Measurements from ENCODE around the gene NEDD4.
"Not testable (repeated sequence)": the region's sequence is repeated elsewhere in the genome, so short reads cannot be mapped to it uniquely, and the experiment has no call there.

Gene NEDD4

DNA sequence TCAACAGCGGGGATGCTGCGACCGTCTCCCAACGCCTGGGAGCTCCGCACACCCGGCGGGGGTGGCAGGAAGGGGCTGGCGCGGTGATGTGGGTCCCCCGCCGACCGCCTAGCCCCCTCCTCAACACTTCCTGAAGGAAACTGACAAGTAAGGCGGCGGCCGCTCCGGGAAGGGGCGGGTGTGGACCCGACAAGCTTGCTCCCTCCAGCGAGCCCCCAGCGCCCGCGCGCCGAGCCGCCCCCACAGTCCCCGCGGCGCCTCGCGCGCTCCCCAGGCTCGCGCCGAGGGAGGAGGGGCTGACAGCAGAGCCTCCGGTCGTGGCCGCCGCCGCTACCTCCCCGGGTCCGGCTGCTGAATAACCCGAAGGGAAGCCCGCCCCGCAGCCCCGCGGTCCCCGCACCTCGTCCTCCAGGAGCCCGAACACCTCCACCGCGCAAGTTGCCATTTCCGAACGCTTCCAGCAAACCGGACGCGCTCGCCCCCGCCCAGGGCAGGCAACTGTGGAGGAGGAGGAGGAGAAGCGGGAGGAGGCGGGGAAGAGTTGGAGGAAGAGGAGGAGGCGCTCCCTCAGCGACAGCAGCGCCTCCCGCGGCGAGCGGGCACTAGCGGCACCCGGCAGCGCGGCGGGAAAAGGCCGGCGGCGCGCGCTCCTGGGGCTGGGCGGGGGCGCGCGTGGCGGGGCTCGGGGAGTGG, at the start of gene NEDD4:
NEDD4 (minus strand) TSS at position 502 of the 693 bp plus-strand sequence; CDS start at position 445, 57 bp downstream.
- DNase-seq (ENCODE audit: low spot score): peak; percentile 86

DNA sequence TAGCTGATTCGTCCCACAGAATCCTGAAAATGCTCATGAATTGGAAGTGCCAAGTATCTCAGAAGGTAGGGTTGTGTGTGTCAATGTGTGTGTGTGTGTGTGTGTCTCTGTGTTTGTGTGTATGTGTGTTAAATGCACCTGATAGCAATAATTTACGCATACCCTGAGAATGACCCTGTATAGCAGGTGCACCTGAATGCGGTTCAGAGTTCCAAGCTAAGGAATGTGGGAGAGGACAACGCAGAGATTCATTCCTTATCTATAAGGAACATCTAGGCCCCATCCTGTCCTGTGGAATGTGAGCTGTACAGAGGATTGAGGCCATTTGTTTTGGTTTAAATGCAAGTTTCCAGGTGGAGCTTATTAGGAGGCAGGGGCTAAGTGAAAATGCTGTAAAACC, 49.1 kb upstream of the NEDD4 start:
- no peak for DNase-seq (ENCODE audit: low spot score)

DNA sequence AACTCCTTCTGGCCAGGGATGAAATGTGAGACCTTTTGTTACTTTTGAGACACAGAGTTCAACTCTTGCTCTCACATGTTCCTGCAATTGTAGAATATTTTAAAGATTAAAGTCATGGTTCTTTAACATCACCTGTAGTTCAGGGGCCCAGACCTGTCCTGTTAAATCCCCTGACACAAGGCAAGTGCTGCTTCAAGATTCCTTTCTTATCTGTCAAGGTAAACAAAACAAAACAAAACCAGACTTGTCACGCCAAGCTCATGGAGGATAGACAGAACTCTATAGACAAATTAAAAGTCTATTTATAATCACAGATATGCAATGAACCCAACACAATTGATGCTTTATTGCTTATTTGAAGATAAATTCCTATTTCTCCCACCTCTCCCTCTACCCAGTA, 48.6 kb upstream of the NEDD4 start:
- DNase-seq (ENCODE audit: low spot score): no peak

DNA sequence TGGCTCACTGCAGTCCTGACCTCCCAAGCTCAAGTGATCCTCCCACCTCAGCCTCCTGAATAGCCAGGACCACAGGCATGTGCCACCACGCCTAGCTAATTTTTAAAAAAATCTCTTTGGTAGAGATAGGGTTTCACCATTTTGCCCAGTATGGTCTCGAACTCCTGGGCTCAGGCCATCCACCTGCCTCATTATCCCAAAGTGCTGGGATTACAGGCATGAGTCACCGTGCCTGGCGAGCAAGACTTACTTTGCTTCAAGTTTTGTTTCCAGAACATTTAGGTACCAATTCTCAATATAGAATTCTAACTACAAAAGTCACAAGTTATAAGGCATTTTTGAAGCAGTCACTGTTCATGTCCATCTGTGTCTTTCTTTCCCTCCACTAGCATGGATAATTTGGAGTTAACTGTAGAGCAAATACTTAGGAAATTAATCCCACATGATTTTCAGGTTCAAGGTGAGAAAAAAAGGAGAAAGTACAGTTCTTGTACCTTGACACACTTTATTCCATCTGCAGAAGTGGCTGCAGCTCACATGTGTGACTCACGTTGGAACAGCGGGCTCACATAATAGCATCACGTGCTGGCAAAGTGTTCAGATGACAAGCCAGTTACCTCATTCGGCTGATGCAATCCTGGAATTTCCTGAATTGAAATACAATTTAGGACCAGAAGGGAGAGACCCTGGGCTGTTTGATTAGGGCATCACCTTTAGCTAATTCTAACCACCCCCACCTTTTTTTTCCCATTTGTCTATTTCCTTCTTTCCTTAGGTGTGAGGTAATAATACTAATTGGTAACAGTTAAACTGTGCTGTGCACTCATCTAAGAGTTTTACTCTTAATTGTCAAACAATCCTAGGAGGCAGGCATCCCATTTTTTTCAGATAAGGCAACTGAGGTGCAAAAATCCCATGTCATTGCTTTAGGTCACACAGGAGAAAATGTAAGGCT, 46.9 kb upstream of the NEDD4 start:
- no peak for DNase-seq (ENCODE audit: low spot score)

DNA sequence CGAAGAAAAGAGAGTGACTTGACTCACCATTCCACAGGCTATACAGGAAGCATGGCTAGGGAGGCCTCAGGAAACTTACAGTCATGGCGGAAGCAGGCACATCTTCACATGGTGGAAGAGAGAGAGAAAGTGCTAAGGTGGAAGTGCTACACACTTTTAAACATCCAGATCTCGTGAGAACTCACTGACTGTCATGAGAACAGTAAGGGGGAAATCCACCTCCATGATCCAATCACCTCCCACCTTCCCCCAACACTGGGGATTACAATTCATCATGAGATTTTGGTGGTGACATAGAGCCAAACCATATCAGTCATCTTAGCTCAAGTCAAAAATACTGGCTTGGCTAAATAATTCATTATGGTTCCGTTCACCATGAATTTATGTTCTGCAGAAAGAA, 45.3 kb upstream of the NEDD4 start:
- no peak for DNase-seq (ENCODE audit: low spot score)

DNA sequence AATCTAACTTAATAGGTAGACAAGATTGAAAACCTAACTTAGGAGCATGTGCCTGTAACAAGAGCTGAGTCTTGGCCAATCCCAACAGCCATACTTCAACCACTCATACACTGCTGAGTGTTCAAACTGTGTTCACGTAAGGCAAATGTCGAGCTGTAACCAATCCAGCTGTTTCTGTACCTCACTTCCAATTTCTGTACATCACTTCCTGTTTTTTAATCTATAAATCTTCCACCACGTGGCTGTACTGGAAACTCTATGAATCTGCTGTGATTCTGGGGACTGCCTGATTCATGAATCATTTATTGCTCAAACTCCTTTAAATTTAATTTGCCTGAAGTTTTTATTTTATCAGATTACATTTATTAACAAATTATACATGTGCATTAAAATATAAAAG, 44.6 kb upstream of the NEDD4 start:
- no peak for DNase-seq (ENCODE audit: low spot score)

DNA sequence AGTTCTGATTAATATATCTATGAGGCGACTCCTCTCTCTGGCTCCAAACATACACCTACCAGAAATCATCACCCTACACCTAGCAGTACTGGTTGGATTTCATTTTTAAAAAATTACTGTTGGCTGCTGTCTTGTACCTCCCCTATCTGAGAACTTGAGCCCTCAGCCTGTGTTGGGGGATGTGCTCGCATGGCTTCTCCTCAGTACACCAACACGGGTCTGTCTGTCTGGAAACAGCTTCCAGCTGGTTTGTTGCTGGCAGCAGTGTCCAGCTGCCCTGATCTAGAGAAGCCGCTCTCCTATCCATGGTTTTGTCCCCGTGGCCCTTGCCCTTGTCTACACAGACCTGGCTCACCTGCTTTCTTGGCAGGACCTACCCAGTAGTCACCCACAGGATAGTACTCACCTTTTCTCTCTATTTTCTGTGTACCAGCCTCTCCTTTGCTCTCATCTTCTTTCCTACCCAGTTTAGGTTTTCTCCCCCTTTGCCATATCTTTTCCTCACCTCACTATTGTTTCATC, 43.2 kb upstream of the NEDD4 start:
- no peak for DNase-seq (ENCODE audit: low spot score)

DNA sequence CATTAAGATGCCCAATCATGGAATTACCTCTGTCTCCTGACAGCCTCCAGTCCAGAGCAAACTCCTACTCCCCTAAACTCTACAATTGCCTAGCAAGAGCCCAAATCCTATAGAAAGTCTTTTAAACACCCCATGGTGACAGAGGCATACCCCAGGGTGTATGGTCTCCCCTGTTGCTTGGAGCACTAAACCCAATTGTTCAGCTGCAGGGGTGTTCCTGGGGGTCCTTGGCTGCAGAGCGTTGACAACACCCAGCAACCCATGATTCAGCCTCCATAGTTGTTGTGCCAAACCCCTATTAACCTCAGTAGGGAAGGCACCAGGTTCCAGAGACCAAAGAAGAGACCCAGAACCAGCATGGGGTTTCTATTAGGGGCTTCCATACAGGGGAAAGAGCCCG, 41.8 kb upstream of the NEDD4 start:
- no peak for DNase-seq (ENCODE audit: low spot score)

DNA sequence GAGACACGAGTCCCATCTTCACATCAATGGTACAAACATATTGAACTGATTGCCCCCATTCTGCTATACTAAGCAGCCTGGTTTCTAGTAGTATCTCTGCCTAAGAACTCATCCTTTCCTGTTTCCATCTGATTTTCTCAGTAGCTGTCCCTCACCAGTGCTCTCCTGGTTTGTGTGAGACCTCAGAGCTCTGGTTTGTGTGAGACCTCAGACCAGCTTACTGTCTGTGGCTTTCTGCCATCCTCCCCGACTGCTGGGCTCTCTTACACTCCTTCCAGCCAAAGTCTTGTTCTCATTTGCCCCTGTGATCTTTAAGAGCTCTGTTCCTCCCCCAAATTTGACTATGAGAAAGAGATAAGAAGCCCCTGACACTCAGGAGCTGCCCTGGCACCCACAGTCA, 41.1 kb upstream of the NEDD4 start:
- DNase-seq (ENCODE audit: low spot score): no peak

DNA sequence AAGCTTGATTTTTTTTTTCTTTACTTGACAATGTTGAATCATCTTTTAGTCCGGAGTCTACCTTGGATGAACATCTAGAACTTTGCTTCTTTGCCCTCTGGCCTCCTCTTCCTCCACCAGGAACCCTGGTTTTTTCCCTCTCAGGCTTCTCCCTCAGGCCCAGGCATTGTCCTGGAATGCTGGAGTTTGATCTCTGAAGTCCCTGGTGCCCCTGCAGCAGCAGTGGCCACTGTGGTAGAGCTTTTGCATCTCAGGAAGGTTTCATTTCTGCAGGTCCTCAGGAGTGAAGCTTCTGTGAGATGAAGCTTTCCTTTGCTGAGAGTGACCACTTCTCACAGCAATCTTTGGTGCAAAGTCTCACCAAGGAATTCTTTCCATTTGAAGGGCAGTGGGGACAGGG, 39.0 kb upstream of the NEDD4 start:
- no peak for DNase-seq (ENCODE audit: low spot score)

DNA sequence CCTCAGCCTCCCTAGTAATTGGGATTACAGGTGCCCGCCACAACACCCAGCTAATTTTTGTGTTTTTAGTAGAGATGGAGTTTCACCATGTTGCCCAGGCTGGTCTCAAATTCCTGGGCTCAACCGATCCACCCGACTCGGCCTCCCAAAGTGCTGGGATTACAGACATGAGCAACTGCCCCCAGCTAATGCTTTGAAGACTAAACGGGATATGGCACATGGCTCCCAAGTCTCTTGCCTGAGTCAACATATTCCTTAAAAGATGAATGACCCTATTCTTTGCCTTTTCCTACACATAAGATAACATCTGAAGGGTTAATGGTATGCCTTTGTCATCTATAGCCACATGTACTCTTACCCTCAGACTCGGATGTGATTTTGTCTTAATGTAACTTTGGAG, 38.4 kb upstream of the NEDD4 start:
- DNase-seq (ENCODE audit: low spot score): no peak

DNA sequence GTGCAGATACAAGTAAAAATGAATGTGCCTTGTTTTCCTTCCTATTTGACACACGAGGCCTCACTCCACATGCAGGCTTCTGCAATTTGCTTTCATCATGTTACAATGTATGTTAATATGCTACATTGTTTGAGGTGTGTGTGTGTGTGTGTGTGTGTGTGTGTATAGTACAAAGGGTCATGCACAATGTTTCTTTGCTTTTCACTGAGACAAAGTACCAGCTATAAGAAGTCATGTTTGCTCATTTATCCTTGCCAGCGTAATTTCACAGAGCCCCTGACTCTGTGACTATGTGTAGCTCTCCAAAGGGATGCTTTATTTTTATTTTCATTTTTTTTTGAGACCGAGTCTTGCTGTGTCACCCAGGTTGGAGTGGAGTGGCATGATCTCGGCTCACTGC, 38.0 kb upstream of the NEDD4 start:
- no peak for DNase-seq (ENCODE audit: low spot score)

DNA sequence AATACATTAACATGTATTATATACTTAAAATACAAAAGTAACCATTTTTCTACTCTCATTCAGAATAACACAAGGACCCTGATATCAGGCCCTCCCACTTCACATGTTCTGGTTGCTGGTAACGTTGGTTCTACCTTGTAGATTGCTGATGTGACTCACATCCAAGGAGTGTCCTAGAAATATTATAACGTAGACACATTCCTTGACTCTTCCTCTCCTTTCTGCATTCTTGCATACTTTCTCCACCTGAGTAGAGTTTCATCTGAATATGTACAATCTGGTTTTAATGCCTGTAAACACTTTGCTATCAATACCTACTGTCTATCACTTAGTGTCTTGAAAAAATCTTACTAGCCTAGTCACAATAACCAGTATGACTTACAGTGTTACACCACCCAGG, 35.0 kb upstream of the NEDD4 start:
- no peak for DNase-seq (ENCODE audit: low spot score)

DNA sequence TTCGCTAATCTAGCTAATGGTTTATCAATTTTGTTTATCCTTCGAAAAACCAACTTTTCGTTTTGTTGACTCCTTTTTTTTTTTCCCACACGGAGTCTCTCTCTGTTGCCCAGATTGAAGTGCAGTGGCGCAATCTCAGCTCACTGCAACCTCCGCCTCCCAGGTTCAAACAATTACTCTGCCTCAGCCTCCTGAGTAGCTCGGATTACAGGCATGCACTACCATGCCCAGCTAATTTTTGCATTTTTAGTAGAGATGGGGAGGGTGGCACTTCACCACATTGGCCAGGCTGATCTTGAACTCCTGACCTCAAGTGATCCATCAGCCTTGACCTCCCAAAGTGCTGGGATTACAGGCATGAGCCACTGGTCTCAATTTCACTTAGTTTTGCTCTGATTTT, 29.7 kb upstream of the NEDD4 start:
- DNase-seq (ENCODE audit: low spot score): not testable (repeated sequence)

DNA sequence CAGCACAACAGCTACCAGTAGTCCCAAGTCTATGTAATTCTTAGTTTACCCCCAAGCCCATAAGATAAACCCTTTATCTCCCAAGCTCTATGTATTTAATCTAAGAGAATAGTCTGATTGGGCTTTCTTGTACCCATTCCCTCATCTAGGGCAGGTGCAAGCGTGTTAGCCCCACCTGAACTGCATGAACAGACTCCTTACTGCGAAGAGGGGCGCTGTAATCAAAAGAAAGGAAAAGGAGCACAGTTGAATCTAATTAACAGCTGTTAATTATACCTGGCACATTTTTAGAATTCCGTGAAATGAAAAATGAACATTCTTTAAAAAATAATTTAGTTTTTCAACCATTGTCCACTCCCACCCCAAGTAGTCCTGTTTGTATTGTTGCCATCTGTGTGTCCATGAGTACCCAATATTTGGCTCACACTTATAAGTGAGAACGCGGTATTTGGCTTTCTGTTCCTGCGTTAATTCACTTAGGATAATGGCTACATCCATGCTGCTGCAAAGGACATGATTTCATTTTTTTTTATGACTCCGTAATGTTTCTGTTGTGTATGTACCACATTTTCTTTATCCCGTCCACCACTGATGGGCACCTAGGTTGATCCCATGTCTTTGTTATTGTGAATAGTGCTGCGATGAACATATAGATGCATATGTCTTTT, 26.5 kb upstream of the NEDD4 start:
- no peak for DNase-seq (ENCODE audit: low spot score)

DNA sequence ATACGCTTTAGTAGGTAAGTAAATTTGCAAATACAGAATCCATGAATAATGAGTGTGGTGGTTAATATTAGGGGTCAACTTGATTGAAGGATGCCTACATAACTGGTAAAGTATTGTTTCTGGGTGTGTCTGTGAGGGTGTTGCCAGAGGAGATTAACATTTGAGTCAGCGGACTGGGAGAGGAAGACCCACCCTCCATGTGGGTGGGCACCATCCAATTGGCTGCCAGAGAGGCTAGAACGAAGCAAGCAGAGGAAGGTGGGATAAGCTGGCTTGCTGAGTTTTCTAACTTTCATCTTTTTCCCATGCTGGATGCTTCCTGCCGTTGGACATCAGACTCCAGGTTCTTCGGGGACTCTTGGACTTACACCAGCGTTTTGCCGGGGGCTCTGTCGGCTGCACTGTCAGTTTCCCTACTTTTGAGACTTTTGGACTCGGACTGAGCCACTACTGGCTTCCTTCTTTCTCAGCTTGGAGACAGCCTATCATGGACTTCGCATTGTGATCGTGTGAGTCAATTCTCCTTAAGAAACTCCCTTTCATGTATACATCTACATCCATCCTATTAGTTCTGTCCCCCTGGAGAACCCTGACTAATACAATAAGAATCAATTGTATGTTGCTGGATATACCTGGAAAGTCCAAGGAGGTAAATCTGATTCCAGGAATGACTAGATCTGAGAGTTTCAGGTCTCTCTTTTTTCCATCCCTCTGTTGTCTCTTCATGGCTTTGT, 25.8 kb upstream of the NEDD4 start:
- DNase-seq (ENCODE audit: low spot score): no peak

DNA sequence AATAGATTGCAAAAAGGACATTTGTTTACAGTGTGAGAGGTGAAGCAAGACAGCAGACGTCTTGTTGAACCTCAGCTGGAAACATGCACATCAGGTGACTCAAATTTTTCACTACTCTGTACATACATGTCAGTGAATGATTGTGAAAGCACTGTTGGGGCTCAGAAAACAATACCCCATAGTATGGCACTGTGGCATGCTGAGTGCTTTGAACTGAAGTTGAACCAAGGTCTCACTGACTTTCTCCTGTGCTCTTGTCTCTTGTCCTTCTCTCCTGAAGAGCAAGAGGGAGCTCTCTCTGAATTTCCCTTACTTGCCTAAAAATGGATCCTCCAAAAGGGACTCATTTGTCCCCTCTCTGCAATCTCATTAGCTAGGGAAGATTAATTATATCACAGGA, 24.5 kb upstream of the NEDD4 start:
- DNase-seq (ENCODE audit: low spot score): no peak

DNA sequence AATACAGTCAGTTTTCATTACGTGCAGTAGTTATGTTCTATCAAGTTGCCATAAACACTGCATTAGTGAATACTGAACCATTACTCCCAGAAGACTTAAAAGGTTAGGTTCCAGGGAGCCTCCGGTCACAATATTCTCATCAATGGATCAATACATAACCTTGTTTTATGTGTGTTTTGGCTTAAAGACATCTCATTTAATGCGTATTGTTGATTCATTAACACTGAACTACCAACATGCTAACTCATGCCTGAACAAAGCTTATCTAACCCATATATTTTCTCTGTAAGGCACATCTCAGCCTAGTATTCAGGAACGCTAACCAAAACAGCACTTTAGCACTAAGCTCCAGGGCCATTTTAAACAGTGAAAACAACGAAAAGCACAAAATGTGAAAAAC, 24.1 kb upstream of the NEDD4 start:
- DNase-seq (ENCODE audit: low spot score): no peak

DNA sequence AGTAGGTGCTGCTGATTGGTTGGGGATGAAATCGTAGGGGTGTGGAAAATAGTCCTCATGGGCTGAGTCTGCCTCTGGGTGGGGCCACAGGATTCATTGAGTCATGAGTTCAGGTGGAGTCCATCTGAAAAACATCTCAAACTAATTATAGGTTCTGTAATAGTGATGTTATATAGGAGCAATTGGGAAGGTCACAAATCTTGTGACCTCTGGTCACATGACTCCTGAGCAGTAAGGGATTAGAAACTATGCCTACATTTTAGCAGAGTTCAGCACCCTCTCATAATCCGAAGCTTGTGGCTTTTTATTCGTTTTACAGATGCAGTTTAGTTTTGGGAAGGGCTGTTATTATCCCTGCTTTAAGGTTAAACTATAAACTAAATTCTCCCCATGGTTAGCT, 22.9 kb upstream of the NEDD4 start:
- no peak for DNase-seq (ENCODE audit: low spot score)

DNA sequence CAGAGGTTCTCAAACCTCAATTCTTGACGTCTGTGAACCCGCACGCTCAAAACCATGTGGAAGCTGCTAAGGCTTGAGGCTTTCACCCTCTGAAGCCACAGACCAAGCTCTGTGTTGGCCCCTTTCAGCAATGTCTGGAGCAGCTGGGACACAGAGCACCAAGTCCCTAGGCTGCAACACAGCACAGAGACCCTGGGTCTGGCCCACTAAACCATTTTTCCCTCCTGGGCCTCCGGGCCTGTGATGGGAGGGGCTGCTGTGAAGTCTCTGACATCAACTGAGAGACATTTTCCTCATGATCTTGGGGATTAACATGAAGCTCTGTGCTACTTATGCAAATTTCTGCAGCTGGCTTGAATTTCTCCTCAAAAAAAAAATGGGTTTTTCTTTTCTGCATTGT, 21.3 kb upstream of the NEDD4 start:
- no peak for DNase-seq (ENCODE audit: low spot score)

DNA sequence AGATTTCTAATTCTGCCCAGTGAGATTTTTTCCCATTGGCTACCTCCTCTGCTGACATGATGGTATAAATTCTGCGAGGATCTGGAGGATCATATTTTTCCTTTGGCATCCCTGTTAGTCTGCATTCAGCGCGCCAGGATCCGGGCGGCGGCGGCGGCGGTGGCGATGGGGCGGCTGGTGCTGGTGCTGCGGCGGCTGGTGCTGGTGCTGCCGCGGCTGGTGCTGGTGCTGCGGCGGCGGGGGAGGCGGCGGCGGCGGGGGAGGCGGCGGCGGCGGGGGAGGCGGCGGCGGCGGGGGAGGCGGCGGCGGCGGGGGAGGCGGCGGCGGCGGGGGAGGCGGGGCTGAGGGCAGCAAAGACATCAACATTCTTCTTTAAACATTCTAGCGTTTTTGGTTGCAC, 13.6 kb upstream of the NEDD4 start:
- not testable (repeated sequence) for DNase-seq (ENCODE audit: low spot score)

DNA sequence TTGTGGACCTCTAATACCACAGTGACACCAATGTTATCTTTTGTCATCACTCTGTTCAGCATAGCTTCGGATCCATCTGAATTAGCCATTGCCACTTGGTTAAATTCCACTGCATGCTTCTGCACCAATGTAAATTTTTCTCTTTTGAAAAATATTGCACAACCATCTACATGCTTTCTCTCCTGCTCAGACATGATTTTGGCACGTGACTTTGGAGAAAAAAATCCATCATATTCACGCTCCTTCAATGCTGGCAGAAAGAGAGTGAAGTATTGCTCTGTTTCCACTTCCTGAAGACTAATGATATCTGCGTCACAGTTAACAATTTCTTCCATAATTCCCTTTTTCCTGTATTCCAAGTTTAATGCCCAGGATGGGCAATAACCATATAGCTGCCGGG, 13.0 kb upstream of the NEDD4 start:
- not testable (repeated sequence) for DNase-seq (ENCODE audit: low spot score)
